ENCODE measurements around the gene TCEANC. TPM values are rescaled to one million over a fixed set of nuclear protein-coding genes. Genes with fewer than 3 reads are reported as not detected.

The TCEANC gene
- polyA plus RNA-seq, 1 donor from 2014 or later: 5.0 TPM

GRCh38 chrX:13711141-13711540 is 58.2 kb downstream of the TCEANC start:
- no peak overlapping the region for H3K9ac ChIP-seq (ENCODE audit: low read length)
- no peaks in the 10 kb centered on the region for H3K9me3 ChIP-seq (ENCODE audit: low read length)
- peaks cover 3% of the 10 kb centered on the region for H3K36me3 ChIP-seq (ENCODE audit: insufficient read depth, low read length)
- H3K4me3 ChIP-seq (ENCODE audit: low read length): no peak overlapping the region
- no peaks in the 10 kb centered on the region for H3K79me2 ChIP-seq (replicated peaks; ENCODE audit: insufficient read depth, low read length)
- no peak overlapping the region for H3K27ac ChIP-seq (ENCODE audit: low read length)
- H3K9me2 ChIP-seq (ENCODE audit: insufficient read depth, low read length): no peaks in the 10 kb centered on the region
- no peak overlapping the region for H3K4me2 ChIP-seq (ENCODE audit: low read length)
- no peaks in the 10 kb centered on the region for H3F3A ChIP-seq (ENCODE audit: insufficient read depth, low read length, poor library complexity, severe bottlenecking)
- H3K27me3 ChIP-seq (ENCODE audit: insufficient read depth, low read depth, low read length): no peaks in the 10 kb centered on the region
- no peak overlapping the region for H2AFZ ChIP-seq (ENCODE audit: low read depth, low read length)
- no peak for TF ChIP-seq EP300 (conservative IDR thresholded peaks at IDR 0.05; ENCODE audit: poor library complexity, severe bottlenecking)
- no peak for TF ChIP-seq REST (IDR thresholded peaks at IDR 0.05; ENCODE audit: borderline replicate concordance)
- no peak for TF ChIP-seq RAD21 (conservative IDR thresholded peaks at IDR 0.05)
- TF ChIP-seq SMC3 (conservative IDR thresholded peaks at IDR 0.05; ENCODE audit: poor library complexity): no peak
- TF ChIP-seq TAF1 (IDR thresholded peaks at IDR 0.05; ENCODE audit: low read depth): no peak
- no peak for TF ChIP-seq MXI1 (conservative IDR thresholded peaks at IDR 0.05; ENCODE audit: poor library complexity, severe bottlenecking)
- TF ChIP-seq CTCF (IDR thresholded peaks at IDR 0.05; ENCODE audit: poor library complexity, severe bottlenecking): no peak
- TF ChIP-seq POLR2AphosphoS5 (IDR thresholded peaks at IDR 0.05): no peak
- TF ChIP-seq EZH2 (IDR thresholded peaks at IDR 0.05; ENCODE audit: borderline replicate concordance, insufficient read depth, low read length, poor library complexity, severe bottlenecking): no peak
- no peaks in the 10 kb centered on the region for H4K20me1 ChIP-seq (ENCODE audit: insufficient read depth)

Other genes with a start within 250 kb of the TCEANC start
- gene EGFL6, start 83.5 kb upstream of the TCEANC start, polyA plus RNA-seq: 0.36 and 0.52 TPM in 2 replicates
- gene RAB9A, start 36.0 kb downstream of the TCEANC start, polyA plus RNA-seq: 26.9 and 30.6 TPM in 2 replicates
- 70.0 and 94.2 TPM in 2 replicates for gene TRAPPC2, start 81.5 kb downstream of the TCEANC start, polyA plus RNA-seq
- gene OFD1, start 81.6 kb downstream of the TCEANC start, polyA plus RNA-seq: 30.9 and 35.1 TPM in 2 replicates
- 205 and 212 TPM in 2 replicates for gene GPM6B, start 164.0 kb downstream of the TCEANC start, polyA plus RNA-seq